Measurements from ENCODE around the gene GNAQ. TPM values are rescaled to one million over a fixed set of nuclear protein-coding genes. Genes with fewer than 3 reads are reported as not detected.

The GNAQ gene
- total and polyA plus RNA-seq, 10 donors: 4.4 to 52.3 (median 31.2) TPM

GRCh38 chr9:77854258-77854915 is 177.2 kb downstream of the GNAQ start:
- 50 to 62% (median 53%) methylated on average over 4 of the region's 4 CpGs for WGBS, 5 donors
- no peak overlapping the region for H3K4me3 ChIP-seq
- H3K9me3 ChIP-seq: peaks cover 0 to 4% (median 0%) of the 10 kb centered on the region in 8 donors
- H3K27ac ChIP-seq: no peak overlapping the region
- DNase-seq: no peak
- no peaks in the 10 kb centered on the region for H3K36me3 ChIP-seq
- intact Hi-C loops (cut with DNase I; ENCODE audit: low total_unique reads): no loop called here
- H3K4me1 ChIP-seq: peaks cover 0 to 56% (median 5%) of the 10 kb centered on the region in 6 donors
- TF ChIP-seq POLR2AphosphoS5 (IDR thresholded peaks at IDR 0.05) (no peak), POLR2A (IDR thresholded peaks at IDR 0.05) (no peak), CTCF (IDR thresholded peaks at IDR 0.05 in 8 of 11, conservative IDR thresholded peaks at IDR 0.05 in 3 of 11) (no peak)
- H3K27me3 ChIP-seq (replicated peaks in 1 of 7): no peaks in the 10 kb centered on the region

- H3K4me3 ChIP-seq: no peak overlapping the region
- no peak for DNase-seq
- H3K27ac ChIP-seq: no peak overlapping the region
- TF ChIP-seq POLR2A (IDR thresholded peaks at IDR 0.05) (no peak), CTCF (IDR thresholded peaks at IDR 0.05 in 8 of 11, conservative IDR thresholded peaks at IDR 0.05 in 3 of 11) (no peak), POLR2AphosphoS5 (IDR thresholded peaks at IDR 0.05) (no peak)
- peaks cover 0 to 62% (median 9%) of the 10 kb centered on the region in 6 donors for H3K4me1 ChIP-seq
- no peaks in the 10 kb centered on the region for H3K27me3 ChIP-seq (replicated peaks in 1 of 7)
- intact Hi-C loops (cut with DNase I; ENCODE audit: low total_unique reads): no loop called here
- WGBS, 5 donors: 71 to 88% (median 74%) methylated on average over 3 of the region's 3 CpGs
- H3K36me3 ChIP-seq: no peaks in the 10 kb centered on the region
- H3K9me3 ChIP-seq: peaks cover 0 to 4% (median 0%) of the 10 kb centered on the region in 8 donors
Measured at GRCh38 chr9:77853716-77854115, 177.9 kb downstream of the GNAQ start.

- WGBS, 5 donors: 46 to 77% (median 63%) methylated on average over 3 of the region's 3 CpGs
- DNase-seq: no peak
Measured at GRCh38 chr9:77851882-77852595, 179.6 kb downstream of the GNAQ start.

GRCh38 chr9:77848897-77849296 is 182.7 kb downstream of the GNAQ start:
- no peak for DNase-seq
- intact Hi-C loops (cut with DNase I; ENCODE audit: low total_unique reads): no loop called here
- H3K4me3 ChIP-seq: no peak overlapping the region

More at GRCh38 chr9:77851882-77852595, 179.6 kb downstream of the GNAQ start:
- Histone ChIP-seq H3K4me1 (peaks cover 0 to 79% (median 21%) of the 10 kb centered on the region in 6 donors), H3K27me3 (replicated peaks in 1 of 7) (no peaks in the 10 kb centered on the region), H3K9me3 (no peaks in the 10 kb centered on the region), H3K36me3 (no peaks in the 10 kb centered on the region), H3K27ac (peak overlapping the region in 5 of 8 donors; percentile 15 to 64 (median 48)), H3K4me3 (no peak overlapping the region)
- intact Hi-C loops (cut with DNase I; ENCODE audit: low total_unique reads): no loop called here
- TF ChIP-seq POLR2A (IDR thresholded peaks at IDR 0.05): no peak

More at GRCh38 chr9:77848897-77849296, 182.7 kb downstream of the GNAQ start:
- peak overlapping the region in 4 of 8 donors; percentile 20 to 59 (median 41) for H3K27ac ChIP-seq
- H3K27me3 ChIP-seq (replicated peaks in 1 of 7): no peaks in the 10 kb centered on the region
- WGBS, 5 donors: 47 to 84% (median 66%) methylated on average over 6 of the region's 6 CpGs
- no peaks in the 10 kb centered on the region for H3K9me3 ChIP-seq
- peaks cover 4 to 82% (median 29%) of the 10 kb centered on the region in 6 donors for H3K4me1 ChIP-seq
- TF ChIP-seq POLR2AphosphoS5 (IDR thresholded peaks at IDR 0.05) (peak in 1 of 3 donors; percentile 74), CTCF (IDR thresholded peaks at IDR 0.05 in 8 of 11, conservative IDR thresholded peaks at IDR 0.05 in 3 of 11) (no peak)
- no peaks in the 10 kb centered on the region for H3K36me3 ChIP-seq
